Measurements from ENCODE around the gene PAQR4.
A peak's percentile ranks its signal among the peaks of the same experiment; 100 is the strongest.

PAQR4 gene

DNA sequence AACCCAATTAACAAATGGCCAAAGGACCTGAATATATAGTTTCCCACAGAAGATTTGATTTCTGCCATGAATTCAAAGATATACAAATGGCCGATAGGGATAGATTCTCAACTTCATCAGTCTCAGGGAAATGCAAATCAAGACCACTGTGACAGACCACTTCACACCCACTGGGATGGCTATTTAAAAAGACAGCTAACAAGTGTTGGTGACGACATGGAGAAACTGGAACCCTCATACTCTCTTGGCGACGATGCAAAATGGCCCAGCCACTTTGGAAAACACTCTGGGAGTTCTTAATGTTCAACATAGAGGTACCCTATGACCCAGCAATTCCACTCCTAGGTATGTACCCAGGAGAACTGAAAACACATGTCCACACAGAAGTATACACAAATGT lies 22.5 kb upstream of the PAQR4 start:
- DNase-seq = no peak

DNA sequence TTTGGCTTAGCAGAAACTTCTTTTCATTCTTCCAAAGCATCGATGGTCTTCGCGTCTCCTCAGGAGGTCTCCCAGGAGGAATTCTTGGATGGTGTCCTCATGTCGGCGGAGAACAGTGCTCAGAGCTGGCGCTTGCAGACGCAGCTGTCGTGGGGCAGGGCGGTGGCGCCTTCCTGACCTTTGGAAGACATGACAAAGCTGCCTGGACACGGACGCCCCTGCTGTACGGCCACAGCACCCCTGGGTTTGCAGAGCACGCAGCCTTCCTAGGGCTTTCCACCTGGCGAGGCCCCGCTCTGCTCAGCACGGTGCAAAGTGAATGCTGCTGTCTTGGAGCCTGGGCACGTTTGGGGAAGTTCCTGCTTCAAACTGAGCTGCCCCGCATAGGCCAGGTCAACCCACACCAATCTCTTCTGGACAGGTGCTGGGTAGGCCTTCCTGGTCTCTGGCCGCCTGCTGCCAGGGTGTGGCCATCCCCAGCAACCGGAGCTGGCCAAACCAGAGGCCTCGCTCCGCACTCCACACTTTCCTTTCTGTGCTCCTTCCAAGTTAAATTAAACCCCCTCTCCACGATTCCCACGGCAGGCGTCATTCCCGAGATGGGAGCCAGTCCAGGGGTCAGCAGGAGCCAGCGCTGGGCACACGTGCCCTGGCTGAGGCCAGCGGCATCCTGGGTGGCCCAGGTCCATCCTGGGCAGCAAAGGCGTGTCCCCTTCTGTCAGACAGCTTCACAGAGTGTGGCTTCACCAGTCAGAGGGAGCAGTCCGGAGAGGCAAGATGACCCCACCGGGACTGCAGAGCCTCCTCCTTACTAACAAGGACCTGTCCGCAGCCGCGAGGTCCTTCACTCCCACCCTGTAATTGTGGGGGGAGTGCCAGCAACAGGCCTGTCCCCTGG lies 20.1 kb upstream of the PAQR4 start:
- DNase-seq = no peak

GRCh38 chr16:2949705-2950352 lies 19.3 kb upstream of the PAQR4 start:
- DNase-seq = no peak

DNA sequence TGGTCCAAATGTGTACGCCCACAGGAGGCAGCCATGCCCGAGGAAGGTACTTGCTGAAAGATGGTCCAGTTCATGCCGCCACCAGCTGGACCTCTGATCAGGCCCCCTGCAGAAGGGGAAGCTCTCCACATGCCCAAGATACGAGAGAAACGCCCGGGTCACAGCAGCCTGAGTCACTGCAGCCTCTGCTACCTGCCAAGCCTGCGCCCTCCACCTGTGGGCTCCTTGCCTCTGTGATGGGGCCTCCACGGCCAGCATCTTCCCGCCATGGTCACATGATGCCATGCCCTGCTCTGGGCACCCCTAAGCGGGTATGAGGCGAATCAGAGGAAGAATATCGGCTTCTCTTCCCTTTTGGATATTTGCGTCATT lies 18.8 kb upstream of the PAQR4 start:
- DNase-seq = no peak

- no peak for DNase-seq
These were observed 18.4 kb upstream of the PAQR4 start for GRCh38 chr16:2950773-2951172.

DNA sequence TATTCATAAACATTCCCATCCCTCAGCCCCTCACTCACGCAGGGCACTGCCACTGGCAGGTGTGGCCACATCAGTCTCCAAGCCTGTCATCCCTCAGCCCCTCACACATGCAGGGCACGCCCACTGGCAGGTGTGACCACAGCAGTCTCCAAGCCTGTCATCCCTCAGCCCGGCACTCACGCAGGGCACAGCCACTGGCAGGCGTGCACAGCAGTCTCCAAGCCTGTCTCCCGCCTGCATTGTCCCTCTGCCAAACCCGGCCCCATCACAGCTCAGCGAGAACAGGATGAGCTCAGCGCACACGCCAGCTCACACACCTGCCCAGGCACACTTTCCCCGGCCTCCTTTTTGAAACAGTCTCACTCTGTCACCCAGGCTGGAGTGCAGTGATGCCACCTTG lies 16.5 kb upstream of the PAQR4 start:
- DNase-seq = no peak

DNA sequence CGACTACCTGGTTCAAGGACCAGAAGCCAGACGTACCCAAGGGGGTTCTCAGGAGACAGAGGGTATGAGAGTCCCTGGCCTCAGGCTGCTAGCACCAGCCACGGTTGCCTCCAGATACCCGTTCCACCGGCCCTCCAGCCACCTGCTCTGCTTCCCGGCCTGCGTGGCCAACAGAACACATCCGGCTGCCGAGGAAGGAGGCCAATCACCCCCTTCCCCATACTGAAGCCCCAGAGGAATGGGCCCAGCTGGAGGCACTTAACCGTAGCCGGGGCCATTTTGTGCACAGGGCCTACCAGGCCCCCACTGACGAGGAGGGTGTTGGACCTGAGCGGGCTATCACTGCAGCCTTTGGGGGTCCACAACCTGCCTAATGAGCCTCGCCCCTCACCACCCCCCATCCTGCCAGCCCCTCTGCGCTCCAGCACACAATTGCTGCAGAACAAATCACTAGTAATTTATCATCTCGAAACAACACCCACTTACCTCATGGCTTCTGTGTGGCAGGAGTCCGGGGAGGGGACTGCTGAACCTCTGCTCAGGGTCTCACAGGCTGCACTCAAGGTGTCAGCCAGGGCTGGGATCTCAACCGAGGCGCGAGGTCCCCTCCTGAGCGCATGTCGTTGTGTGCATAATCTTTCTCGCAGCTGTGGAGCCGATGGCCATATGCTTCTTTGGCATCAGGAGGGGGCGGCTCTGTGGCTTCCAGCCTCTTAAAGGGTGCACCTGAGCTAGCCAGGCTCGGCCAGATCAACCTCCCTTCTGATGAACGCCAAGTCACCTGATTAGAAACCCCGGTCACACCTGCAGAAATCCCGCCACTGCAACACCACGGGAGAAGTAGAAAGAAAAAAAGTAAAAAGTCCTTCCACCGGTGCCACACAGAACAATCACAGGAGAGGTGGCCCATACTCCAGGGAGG lies 15.2 kb upstream of the PAQR4 start:
- DNase-seq = no peak

GRCh38 chr16:2954656-2955381 lies 14.3 kb upstream of the PAQR4 start:
- no peak for DNase-seq

DNA sequence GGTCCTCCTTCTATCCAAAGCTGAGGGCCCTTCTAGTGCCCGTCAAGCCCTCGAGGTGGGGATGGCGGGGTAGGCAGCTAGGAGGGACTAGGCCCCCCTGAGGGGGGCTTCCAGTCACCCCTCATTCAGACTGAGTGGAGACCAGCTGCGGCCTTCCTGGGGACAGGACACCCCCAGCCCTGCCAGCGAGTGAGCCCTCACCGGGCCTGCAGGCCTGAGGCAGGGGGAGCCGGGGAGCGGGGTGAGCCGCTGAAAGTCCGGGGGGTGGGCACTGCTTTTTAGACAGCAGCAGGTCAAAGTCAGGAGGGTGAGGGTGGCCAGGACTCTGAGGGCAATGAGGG lies 13.7 kb upstream of the PAQR4 start:
- no peak for DNase-seq

GRCh38 chr16:2955779-2956578 lies 13.2 kb upstream of the PAQR4 start:
- DNase-seq = peak; percentile 59

GRCh38 chr16:2956579-2956956 lies 12.6 kb upstream of the PAQR4 start:
- no peak for DNase-seq

DNA sequence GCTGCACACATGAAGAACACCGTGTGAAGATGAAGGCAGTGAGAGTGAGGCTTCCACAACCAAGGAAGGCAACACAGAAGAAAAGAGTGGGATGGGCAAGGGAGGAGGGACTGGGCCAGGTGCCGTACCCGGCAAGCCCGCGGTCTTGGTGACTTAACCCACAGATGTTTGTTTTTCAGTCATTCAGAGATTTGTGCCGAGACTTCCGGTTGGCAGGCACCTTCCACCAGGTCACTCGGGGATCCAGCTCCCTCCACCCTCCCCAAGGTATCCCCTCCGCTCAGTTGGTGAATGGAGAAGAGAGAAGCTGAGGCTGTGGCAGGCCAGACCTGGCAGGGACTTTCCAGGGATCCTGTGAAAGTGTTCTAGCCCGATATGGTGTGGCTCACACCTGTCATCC lies 9.9 kb upstream of the PAQR4 start:
- DNase-seq = no peak

DNA sequence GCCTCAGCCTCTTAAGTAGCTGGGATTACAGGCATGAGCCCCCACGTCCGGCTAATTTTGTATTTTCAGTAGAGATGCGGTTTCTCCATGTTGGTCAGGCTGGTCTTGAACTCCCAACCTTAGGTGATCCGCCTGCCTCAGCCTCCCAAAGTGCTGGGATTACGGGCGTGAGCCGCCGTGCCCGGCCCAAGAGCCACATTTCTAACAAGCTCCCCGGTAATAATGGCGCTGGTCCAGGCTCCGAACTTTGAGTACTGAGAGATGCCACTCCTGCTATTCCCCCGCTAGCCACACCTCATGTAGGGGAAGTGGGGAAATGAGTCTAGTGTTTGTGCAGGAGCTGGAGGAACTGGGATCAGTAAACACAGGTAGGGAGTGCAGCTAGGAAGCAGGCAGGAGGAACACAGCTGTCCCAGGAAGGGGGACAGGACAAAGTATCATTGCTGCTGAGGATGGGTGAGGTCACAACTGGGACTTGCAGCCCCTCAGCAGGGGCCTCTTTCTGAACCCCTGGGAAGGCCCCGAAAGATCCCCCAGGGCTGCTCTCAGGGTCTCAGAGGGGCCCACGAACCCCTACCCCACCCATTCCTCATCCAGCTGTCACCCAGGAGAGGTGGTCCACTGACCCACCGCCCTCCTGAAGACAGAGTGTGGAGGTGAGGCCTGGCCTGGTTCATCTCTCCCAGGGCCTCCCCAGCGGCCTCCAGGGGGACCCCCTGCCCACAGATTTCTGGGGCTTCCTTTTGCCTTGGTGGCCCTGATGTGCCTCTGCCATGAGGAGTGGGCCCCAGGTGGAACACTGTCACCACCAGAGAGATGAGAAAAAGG lies 8.8 kb upstream of the PAQR4 start:
- no peak for DNase-seq

- DNase-seq = no peak
These were observed 6.6 kb upstream of the PAQR4 start for GRCh38 chr16:2962334-2963073.

DNA sequence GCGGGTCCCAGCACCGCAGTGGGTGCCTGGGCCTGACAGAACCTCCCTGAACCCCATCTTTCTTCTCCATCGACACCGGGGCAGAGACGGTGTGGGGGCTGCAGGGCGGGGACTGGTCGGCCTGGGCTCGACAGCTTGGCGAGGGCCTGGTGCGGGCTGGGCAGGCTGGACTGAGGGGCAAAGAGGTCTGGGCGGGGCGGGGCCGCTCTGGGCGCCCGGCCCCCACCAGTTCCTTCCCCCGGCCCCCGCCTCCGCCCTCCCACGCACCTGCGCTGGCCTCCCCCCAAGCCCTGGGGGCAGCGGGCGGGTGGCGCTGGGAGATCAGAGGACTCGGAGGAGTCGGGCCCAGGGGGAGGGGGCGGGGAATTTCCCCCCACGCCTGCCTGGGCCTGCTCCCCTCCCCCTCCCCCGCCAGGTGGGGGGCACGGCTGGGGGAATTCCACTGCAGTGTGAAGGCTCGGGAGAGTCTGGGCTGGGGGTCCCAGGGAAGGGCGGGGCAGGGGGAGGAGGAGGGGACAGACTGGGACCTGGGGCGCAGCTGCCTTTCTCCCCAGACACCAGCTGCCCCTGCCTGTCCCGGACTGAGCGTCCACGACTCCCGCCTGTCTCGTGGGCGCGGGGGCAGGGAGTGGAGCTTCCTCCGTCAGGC lies 6.0 kb upstream of the PAQR4 start:
- DNase-seq = no peak

- peak; percentile 33 for DNase-seq
These were observed 5.2 kb upstream of the PAQR4 start, which contains the start of gene KREMEN2 for GRCh38 chr16:2963723-2964474. KREMEN2 (plus strand) TSS chr16:2964275; CDS start chr16:2964521, 246 bp downstream.

DNA sequence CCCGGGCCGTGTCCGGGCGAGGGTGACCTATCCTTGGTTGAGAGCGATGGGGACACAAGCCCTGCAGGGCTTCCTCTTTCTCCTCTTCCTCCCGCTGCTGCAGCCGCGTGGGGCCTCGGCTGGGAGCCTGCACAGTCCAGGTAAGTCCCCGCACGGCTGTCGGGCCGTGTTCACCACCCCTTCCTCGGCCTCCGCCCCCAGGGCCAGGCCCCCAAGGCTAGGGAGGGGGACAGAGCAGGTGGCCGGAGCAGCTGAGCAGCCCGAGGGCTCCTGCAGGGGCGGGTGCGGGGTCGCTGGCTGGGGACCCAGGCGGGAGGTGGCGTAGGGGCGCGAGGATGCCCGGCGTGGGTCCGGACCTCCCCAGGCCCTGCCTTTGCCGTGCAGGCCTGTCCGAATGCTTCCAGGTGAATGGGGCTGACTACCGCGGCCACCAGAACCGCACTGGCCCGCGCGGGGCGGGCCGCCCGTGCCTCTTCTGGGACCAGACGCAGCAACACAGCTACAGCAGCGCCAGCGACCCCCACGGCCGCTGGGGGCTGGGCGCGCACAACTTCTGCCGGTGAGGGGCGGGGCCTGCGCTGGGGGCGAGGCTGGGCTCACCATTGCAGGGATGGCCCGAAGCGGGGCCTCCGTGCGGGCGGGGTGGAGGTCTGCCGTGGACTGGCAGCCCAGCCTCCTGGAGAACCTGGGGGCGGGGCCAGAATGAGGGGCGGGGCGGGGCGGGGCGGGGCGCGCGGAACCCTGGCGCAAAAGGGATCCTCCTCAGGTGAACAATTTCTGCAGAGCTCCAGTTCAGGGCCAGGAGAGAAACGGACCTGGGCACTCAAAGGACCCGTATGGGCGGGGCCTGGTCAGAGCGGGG lies 4.4 kb upstream of the PAQR4 start:
- DNase-seq = peak; percentile 83
